K562 (cell line): ENCODE data around the gene CAPN5. TPM values are rescaled to one million over a fixed set of nuclear protein-coding genes. Genes with fewer than 3 reads are reported as not detected.

Experiments used
- ATAC-seq: fragments of 200-7000 bp; cut with Tn5 transposase; 3 replicates; pipeline ENCODE4 v1.9.1; 2020; ENCODE audit warnings: moderate library complexity
- BruUV-seq: library from RNA; stranded (reverse); fragments of 400-500 nt; replicated peaks from 2 replicates; lab custom pipeline; 2021; lab: Mats Ljungman, UMichigan
- CTCF ChIA-PET: fragments of 300-600 bp; formaldehyde crosslinking; extraction: SDS; loops from one replicate; lab custom pipeline; 2021; ENCODE audit warnings: low intra/inter-chr PET ratio; lab: Yijun Ruan, JAX
- POLR2A ChIA-PET: fragments of 300-600, 350-650 bp; sonication (Branson Sonifier 250); formaldehyde crosslinking; extraction: SDS; loops from one replicate; lab custom pipeline; 2021; ENCODE audit warnings: antibody characterized with exemption, inconsistent platforms; lab: Yijun Ruan, JAX
- DNase-seq, 4 experiments: peaks; one replicate each; pipeline versions ENCODE4 v3.0.0 to v3.0.0-alpha.2; 2011 to 2018; ENCODE audit warnings: low spot score in 3 of 4, mixed read lengths in 3 of 4; ENCODE audit errors: extremely low read depth in 1 of 4
- FAIRE-seq: peaks from 2 replicates; lab custom pipeline; 2011; peaks lifted over from hg19 to GRCh38; lab: Jason Lieb, UNC
- H2AFZ ChIP-seq: 2 replicates; pipeline ENCODE4 v1.6.0; 2011; ENCODE audit warnings: low read depth, low read length, control low read depth, inconsistent platforms
- H3K27ac ChIP-seq: fragments of 200-600 bp; 3 replicates; pipeline ENCODE4 v1.8.0; 2011; ENCODE audit warnings: low read depth, mild to moderate bottlenecking, control low read depth, inconsistent platforms, low read length, moderate library complexity, mixed read lengths; ENCODE audit errors: extremely low read depth
- H3K27me3 ChIP-seq, 2 experiments: fragments of 300-600 bp in 1 of 2; 2 replicates in 1 of 2; 3 replicates in 1 of 2; pipeline versions ENCODE4 v1.6.0 to v1.8.0; 2011; ENCODE audit warnings: inconsistent platforms in 2 of 2, low read length in 2 of 2, mild to moderate bottlenecking in 1 of 2, mixed read lengths in 1 of 2, moderate library complexity in 1 of 2; ENCODE audit not compliant: control insufficient read depth in 2 of 2, insufficient read depth in 2 of 2
- H3K36me3 ChIP-seq: fragments of 300-600 bp; 3 replicates; pipeline ENCODE4 v1.8.0; 2011; ENCODE audit warnings: mild to moderate bottlenecking, low read length, inconsistent platforms; ENCODE audit not compliant: control insufficient read depth, insufficient read depth
- H3K4me1 ChIP-seq, 2 experiments: fragments of 200-600 bp in 1 of 2; replicated peaks in 1 of 2; 2 replicates in 1 of 2; 3 replicates in 1 of 2; pipeline versions ENCODE4 v1.5.1 to v1.8.0; 2011; ENCODE audit warnings: inconsistent platforms in 2 of 2, low read length in 2 of 2, mild to moderate bottlenecking in 1 of 2, mixed read lengths in 1 of 2, moderate library complexity in 1 of 2; ENCODE audit not compliant: control insufficient read depth in 2 of 2, insufficient read depth in 2 of 2
- H3K4me2 ChIP-seq: 2 replicates; pipeline ENCODE4 v1.6.1; 2011; ENCODE audit warnings: low read length, control low read depth, inconsistent platforms, mixed read lengths; ENCODE audit not compliant: insufficient read depth
- H3K4me3 ChIP-seq: fragments of 200-600 bp; sonication (generic), shearing (Covaris generic); 2 replicates; pipeline ENCODE4 v1.5.1; 2016; ENCODE audit warnings: control low read depth, inconsistent platforms
- H3K79me2 ChIP-seq: fragments of 200-600 bp; 3 replicates; pipeline ENCODE4 v1.8.0; 2011; ENCODE audit warnings: low read length, inconsistent platforms; ENCODE audit not compliant: control insufficient read depth, insufficient read depth
- H3K9ac ChIP-seq, 2 experiments: 2 replicates each; pipeline versions ENCODE4 v1.6.0 to v1.6.1; 2011; ENCODE audit warnings: low read depth in 2 of 2, low read length in 2 of 2, control low read depth in 1 of 2, inconsistent platforms in 1 of 2, mild to moderate bottlenecking in 1 of 2, mixed read lengths in 1 of 2; ENCODE audit not compliant: insufficient read depth in 1 of 2
- H3K9me1 ChIP-seq: one replicate; pipeline ENCODE4 v1.6.0; 2011; ENCODE audit warnings: inconsistent platforms, mild to moderate bottlenecking, low read length, moderate library complexity; ENCODE audit not compliant: control insufficient read depth, insufficient read depth
- H3K9me3 ChIP-seq: replicated peaks from 2 replicates; pipeline ENCODE4 v1.5.1; 2011; ENCODE audit warnings: low read depth, low read length, inconsistent platforms; ENCODE audit not compliant: control insufficient read depth, insufficient read depth
- H4K20me1 ChIP-seq: replicated peaks from 2 replicates; pipeline ENCODE4 v1.6.1; 2011; ENCODE audit warnings: low read length, inconsistent platforms, mixed read lengths; ENCODE audit not compliant: control insufficient read depth, insufficient read depth
- EWSR1 ChIP-seq: fragments of 450-650 bp; IDR thresholded peaks from 2 replicates; pipeline ENCODE4 v1.6.1; 2018; ENCODE audit warnings: borderline replicate concordance, mild to moderate bottlenecking, low read depth, moderate library complexity; ENCODE audit not compliant: partially characterized antibody
- MTA2 ChIP-seq: fragments of 450-650 bp; IDR thresholded peaks from 2 replicates; pipeline ENCODE4 v1.6.1; 2016; ENCODE audit warnings: low read depth
- ZNF212 ChIP-seq: fragments of 450-650 bp; formaldehyde crosslinking; IDR thresholded peaks from 2 replicates; pipeline ENCODE4 v1.4.0; 2020; ENCODE audit warnings: mild to moderate bottlenecking
- ZNF316 ChIP-seq: fragments of 450-650 bp; IDR thresholded peaks from 2 replicates; pipeline ENCODE4 v1.6.1; 2016
- WGBS: fragments of 100-300 bp; shearing (Covaris generic); methylation state at CpG from one replicate; pipeline ENCODE4 v1.1.6; 2016; ENCODE audit warnings: low coverage, mixed read lengths; ENCODE audit not compliant: insufficient coverage; ENCODE audit errors: missing lambda C conversion rate; 5-methylcytosine and 5-hydroxymethylcytosine counted together
- in situ Hi-C: fragments of 300-500 bp; cut with MboI; formaldehyde crosslinking; loops from 4 replicates; pipeline ENCODE4 v1.15.0; 2018; ENCODE audit warnings: inconsistent platforms, mixed read lengths
- intact Hi-C: fragments of 100-400 bp; cut with micrococcal nuclease; formaldehyde crosslinking; loops from 2 replicates; pipeline ENCODE4 v1.14.2; 2022
- polyA plus RNA-seq, 8 experiments: library from polyadenylated mRNA; depleted of rRNA in 4 of 8; stranded (reverse) in 5 of 8; unstranded in 3 of 8; fragments of >200 nt; fragmentation: Nextera tagmentation in 2 of 8; fragmentation: Illumina TruSeq in 1 of 8; extraction: Ambion mirVana in 2 of 8; extraction: Trizol in 1 of 8; gene quantifications; 2 replicates each; pipeline versions ENCODE4 v1.2.1 to v1.2.3, GENCODE V29; 2011 to 2014; ENCODE audit warnings: inconsistent platforms in 1 of 8, missing spikeins in 1 of 8
- total RNA-seq, 7 experiments: library from RNA; depleted of rRNA in 6 of 7; stranded (reverse); fragments of >200 nt in 6 of 7; fragmentation: Illumina TruSeq in 2 of 7; extraction: Trizol in 2 of 7; gene quantifications; 2 replicates each; pipeline versions ENCODE4 v1.2.1 to v1.2.3, GENCODE V29; 2011 to 2021; ENCODE audit warnings: low replicate concordance in 1 of 7

CAPN5 gene
- total and polyA plus RNA-seq, 9 of the 15 experiments (the other 6 are each of a cell fraction or from before 2014, with no cell fraction given): 0.04 to 0.44 (median 0.14) TPM; not detected in 2

GRCh38 chr11:77089004-77089545, 22.3 kb downstream of the CAPN5 start:
- DNase-seq (no peak), ATAC-seq (no peak)
- H3K36me3 ChIP-seq: no peaks in the 10 kb centered on the region
- H3K4me3 ChIP-seq: no peak overlapping the region
- WGBS: 0% methylated on average over 3 of the region's 3 CpGs
- no TSS peak for BruUV-seq
- intact Hi-C loops: no loop called here
- H3K4me2 ChIP-seq: no peak overlapping the region
- CTCF ChIA-PET: interaction anchor here (3.9 kb wide), 1 partner anchor 42 kb away, joined by 50 read pairs; no protein-coding TSS in a partner anchor
- TF ChIP-seq ZNF316 (no peak), MTA2 (no peak)
- TF ChIP-seq, all 486 proteins: peak for 0
- H3K79me2 ChIP-seq: no peaks in the 10 kb centered on the region
- in situ Hi-C loops: no loop called here
- no peaks in the 10 kb centered on the region for H3K9me1 ChIP-seq
- H3K27me3 ChIP-seq: peaks cover 0 to 31% of the 10 kb centered on the region in 2 experiments; a peak in 3 of 5 replicates
- peaks cover 0 to 21% of the 10 kb centered on the region in 2 experiments; a peak in 3 of 5 replicates for H3K4me1 ChIP-seq
- H4K20me1 ChIP-seq: peaks cover 7% of the 10 kb centered on the region; the same call in 1 of the 2 replicates
- H3K9me3 ChIP-seq: no peaks in the 10 kb centered on the region
- POLR2A ChIA-PET: interaction anchor here (1.0 kb wide), 1 partner anchor 41 kb away, joined by 3 read pairs; no protein-coding TSS in a partner anchor
- H3K9ac ChIP-seq: no peak overlapping the region; a peak in 1 of 4 replicates
- no peak for FAIRE-seq
- H3K27ac ChIP-seq: no peak overlapping the region
- no peak overlapping the region for H2AFZ ChIP-seq

GRCh38 chr11:77090046-77090372, 23.2 kb downstream of the CAPN5 start:
- Histone ChIP-seq H2AFZ (no peak overlapping the region), H3K4me1 (peaks cover 0 to 16% of the 10 kb centered on the region in 2 experiments; a peak in 3 of 5 replicates), H3K9me3 (no peaks in the 10 kb centered on the region), H3K9ac (peak overlapping the region in 1 of 2 experiments; percentile 42; a peak in 1 of 4 replicates), H3K27me3 (peaks cover 0 to 30% of the 10 kb centered on the region in 2 experiments; a peak in 3 of 5 replicates), H4K20me1 (peaks cover 7% of the 10 kb centered on the region; the same call in 1 of the 2 replicates), H3K9me1 (no peaks in the 10 kb centered on the region), H3K27ac (no peak overlapping the region), H3K4me3 (no peak overlapping the region), H3K79me2 (no peaks in the 10 kb centered on the region), H3K36me3 (no peaks in the 10 kb centered on the region), H3K4me2 (no peak overlapping the region)
- intact Hi-C loops (loop anchor here (2.0 to 5.0 kb wide), 2 partner anchors 21 to 358 kb away; no protein-coding TSS in a partner anchor), in situ Hi-C loops (loop anchor here (5.0 kb wide), 1 partner anchor 43 kb away; no protein-coding TSS in a partner anchor)
- TF ChIP-seq ZNF212 (CRISPR knock-in tag) (no peak), EWSR1 (no peak)
- 2% methylated on average over 4 of the region's 4 CpGs for WGBS
- no peak for FAIRE-seq
- no peak for ATAC-seq
- POLR2A ChIA-PET: interaction anchor here (0.7 to 0.9 kb wide), 2 partner anchors 11 to 50 kb away, joined by 3 read pairs; no protein-coding TSS in a partner anchor
- CTCF ChIA-PET: interaction anchor here (3.9 kb wide), 1 partner anchor 43 kb away, joined by 50 read pairs; no protein-coding TSS in a partner anchor
- no TSS peak for BruUV-seq
- no peak for DNase-seq
